HepG2 (cell line): ENCODE measurements around the gene RBM34. TPM values are rescaled to one million over a fixed set of nuclear protein-coding genes. Genes with fewer than 3 reads are reported as not detected.

Source experiments
- PRPF4 ChIP-seq: fragments of 200-400 bp; formaldehyde crosslinking; IDR thresholded peaks from 2 replicates; pipeline ENCODE4 v1.6.1; 2016; ENCODE audit warnings: low read length, low read depth; ENCODE audit not compliant: poor library complexity, severe bottlenecking
- RBM39 ChIP-seq: fragments of 200-400 bp; formaldehyde crosslinking; IDR thresholded peaks from one replicate; pipeline ENCODE4 v1.6.1; 2018; ENCODE audit warnings: antibody characterized with exemption, mild to moderate bottlenecking, low read depth, low read length; ENCODE audit not compliant: poor library complexity, severe bottlenecking
- SYNCRIP ChIP-seq: fragments of 200-400 bp; formaldehyde crosslinking; IDR thresholded peaks from 2 replicates; pipeline ENCODE4 v1.6.1; 2018; ENCODE audit warnings: mild to moderate bottlenecking, low read depth, low read length; ENCODE audit not compliant: insufficient read depth
- ZFYVE20 ChIP-seq: sonication (generic); formaldehyde crosslinking; IDR thresholded peaks from 2 replicates; pipeline ENCODE4 v1.8.0; 2023; ENCODE audit warnings: low read depth, mild to moderate bottlenecking, moderate library complexity, missing genetic modification reagents, borderline replicate concordance
- ZNF20 ChIP-seq: sonication (generic); formaldehyde crosslinking; IDR thresholded peaks from 2 replicates; pipeline ENCODE4 v1.4.0; 2020; ENCODE audit warnings: mild to moderate bottlenecking, moderate library complexity, missing genetic modification reagents
- ZNF431 ChIP-seq: sonication (generic); formaldehyde crosslinking; IDR thresholded peaks from 2 replicates; pipeline ENCODE4 v1.9.0; 2022; ENCODE audit warnings: missing genetic modification reagents, low read depth, mild to moderate bottlenecking, borderline replicate concordance
- ZNF670 ChIP-seq: sonication (generic); formaldehyde crosslinking; IDR thresholded peaks from 2 replicates; pipeline ENCODE4 v1.8.0; 2022; ENCODE audit warnings: mild to moderate bottlenecking, missing genetic modification reagents, borderline replicate concordance
- ZNF703 ChIP-seq: sonication (generic); formaldehyde crosslinking; IDR thresholded peaks from 2 replicates; pipeline ENCODE4 v1.5.1; 2020; ENCODE audit warnings: missing genetic modification reagents, mild to moderate bottlenecking, moderate library complexity, borderline replicate concordance
- ZNF775 ChIP-seq: sonication (generic); formaldehyde crosslinking; IDR thresholded peaks from 2 replicates; pipeline ENCODE4 v1.4.0; 2020; ENCODE audit warnings: missing genetic modification reagents, mild to moderate bottlenecking, moderate library complexity, borderline replicate concordance
- ZSCAN21 ChIP-seq: sonication (generic); formaldehyde crosslinking; IDR thresholded peaks from 2 replicates; pipeline ENCODE4 v1.8.0; 2022; ENCODE audit warnings: mild to moderate bottlenecking, missing genetic modification reagents, moderate library complexity, borderline replicate concordance
- polyA plus RNA-seq, 8 experiments: library from polyadenylated mRNA; depleted of rRNA in 3 of 8; stranded (reverse) in 7 of 8; unstranded in 1 of 8; fragments of >200 nt; fragmentation: Illumina TruSeq in 4 of 8; extraction: Trizol in 4 of 8; gene quantifications; 2 replicates each; pipeline versions ENCODE4 v1.2.1 to v1.2.3, GENCODE V29; 2011 to 2016; ENCODE audit warnings: low read depth in 4 of 8, missing spikeins in 1 of 8, mixed read lengths in 1 of 8; ENCODE audit not compliant: insufficient read depth in 1 of 8
- total RNA-seq, 5 experiments: library from RNA; depleted of rRNA; stranded (reverse); fragments of >200 nt; fragmentation: Illumina TruSeq; extraction: Trizol; gene quantifications; 2 replicates each; pipeline ENCODE4 v1.2.3, GENCODE V29; 2016; ENCODE audit warnings: low read depth in 1 of 5
- TF ChIP-seq, protein P1 (sequence below): sonication (generic); formaldehyde crosslinking; conservative IDR thresholded peaks from 2 replicates; pipeline ENCODE4 v1.5.0; 2020; ENCODE audit warnings: missing genetic modification reagents
- TF ChIP-seq, protein P2 (sequence below): sonication (generic); formaldehyde crosslinking; IDR thresholded peaks from 2 replicates; pipeline ENCODE4 v1.5.0; 2020; ENCODE audit warnings: mild to moderate bottlenecking, missing genetic modification reagents, borderline replicate concordance
- TF ChIP-seq, protein P3 (sequence below): sonication (generic); formaldehyde crosslinking; IDR thresholded peaks from one replicate; pipeline ENCODE4 v1.5.1; 2020; ENCODE audit warnings: mild to moderate bottlenecking, missing genetic modification reagents; ENCODE audit errors: not compliant biosample characterization
- TF ChIP-seq, protein P4 (sequence below): sonication (generic); formaldehyde crosslinking; IDR thresholded peaks from 2 replicates; pipeline ENCODE4 v1.4.0; 2020; ENCODE audit warnings: missing genetic modification reagents

Gene RBM34
- total and polyA plus RNA-seq, 2 of the 13 experiments (the other 11 are each of a cell fraction or from before 2014, with no cell fraction given) = 34.7 to 73.0 TPM

DNA sequence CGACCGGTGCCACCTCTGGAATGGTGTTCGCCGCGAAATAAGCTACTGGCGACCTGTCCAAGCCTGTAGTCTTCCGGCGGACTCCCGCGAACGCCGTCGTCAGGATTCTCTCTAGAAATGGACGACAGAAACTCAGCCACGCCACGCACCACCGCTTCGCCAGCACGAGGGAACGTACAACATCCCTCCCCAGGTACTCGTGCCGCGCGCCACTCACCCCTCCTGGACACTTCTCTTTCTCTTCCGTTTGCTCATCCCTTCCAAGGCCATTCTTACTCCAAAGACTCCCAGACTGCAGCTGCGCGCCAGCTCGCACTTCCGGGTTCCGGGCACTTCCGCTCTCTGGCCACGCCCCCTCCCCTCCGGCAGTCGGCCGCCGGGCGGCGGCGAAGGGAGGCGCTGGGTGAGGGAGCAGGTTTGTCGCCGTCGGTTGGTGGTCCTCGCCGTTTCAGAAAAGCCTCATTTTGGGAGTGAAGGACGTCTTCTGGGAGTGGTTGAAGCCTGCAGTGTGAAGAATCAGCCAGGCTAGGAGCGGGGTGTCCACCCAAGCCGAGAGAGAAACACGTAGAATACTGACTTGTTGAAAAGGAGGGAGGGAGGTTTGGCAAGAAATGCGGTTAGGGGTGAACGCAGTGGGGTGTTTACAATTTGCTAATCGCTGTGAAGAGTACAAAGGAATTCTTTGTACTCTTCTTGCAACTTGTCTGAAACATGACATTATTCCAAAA lies at the start of gene RBM34 (continued):
- TF ChIP-seq, protein P1, sequence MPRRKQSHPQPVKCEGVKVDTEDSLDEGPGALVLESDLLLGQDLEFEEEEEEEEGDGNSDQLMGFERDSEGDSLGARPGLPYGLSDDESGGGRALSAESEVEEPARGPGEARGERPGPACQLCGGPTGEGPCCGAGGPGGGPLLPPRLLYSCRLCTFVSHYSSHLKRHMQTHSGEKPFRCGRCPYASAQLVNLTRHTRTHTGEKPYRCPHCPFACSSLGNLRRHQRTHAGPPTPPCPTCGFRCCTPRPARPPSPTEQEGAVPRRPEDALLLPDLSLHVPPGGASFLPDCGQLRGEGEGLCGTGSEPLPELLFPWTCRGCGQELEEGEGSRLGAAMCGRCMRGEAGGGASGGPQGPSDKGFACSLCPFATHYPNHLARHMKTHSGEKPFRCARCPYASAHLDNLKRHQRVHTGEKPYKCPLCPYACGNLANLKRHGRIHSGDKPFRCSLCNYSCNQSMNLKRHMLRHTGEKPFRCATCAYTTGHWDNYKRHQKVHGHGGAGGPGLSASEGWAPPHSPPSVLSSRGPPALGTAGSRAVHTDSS = 0 out of 2 replicates have a peak, but pooled peaks have one; percentile 80
- TF ChIP-seq ZFYVE20 (CRISPR knock-in tag) (0 out of 2 replicates have a peak, but pooled peaks have one; percentile 51), PRPF4 (no peak), RBM39 (peak; percentile 89), ZNF670 (CRISPR knock-in tag) (no peak), ZNF703 (CRISPR knock-in tag) (no peak), ZSCAN21 (CRISPR knock-in tag) (peak; percentile 90), ZNF20 (CRISPR knock-in tag) (0 out of 2 replicates have a peak, but pooled peaks have one; percentile 27), ZNF431 (CRISPR knock-in tag) (peak; percentile 95), ZNF775 (CRISPR knock-in tag) (peak; percentile 64), SYNCRIP (no peak)
- TF ChIP-seq, protein P2, sequence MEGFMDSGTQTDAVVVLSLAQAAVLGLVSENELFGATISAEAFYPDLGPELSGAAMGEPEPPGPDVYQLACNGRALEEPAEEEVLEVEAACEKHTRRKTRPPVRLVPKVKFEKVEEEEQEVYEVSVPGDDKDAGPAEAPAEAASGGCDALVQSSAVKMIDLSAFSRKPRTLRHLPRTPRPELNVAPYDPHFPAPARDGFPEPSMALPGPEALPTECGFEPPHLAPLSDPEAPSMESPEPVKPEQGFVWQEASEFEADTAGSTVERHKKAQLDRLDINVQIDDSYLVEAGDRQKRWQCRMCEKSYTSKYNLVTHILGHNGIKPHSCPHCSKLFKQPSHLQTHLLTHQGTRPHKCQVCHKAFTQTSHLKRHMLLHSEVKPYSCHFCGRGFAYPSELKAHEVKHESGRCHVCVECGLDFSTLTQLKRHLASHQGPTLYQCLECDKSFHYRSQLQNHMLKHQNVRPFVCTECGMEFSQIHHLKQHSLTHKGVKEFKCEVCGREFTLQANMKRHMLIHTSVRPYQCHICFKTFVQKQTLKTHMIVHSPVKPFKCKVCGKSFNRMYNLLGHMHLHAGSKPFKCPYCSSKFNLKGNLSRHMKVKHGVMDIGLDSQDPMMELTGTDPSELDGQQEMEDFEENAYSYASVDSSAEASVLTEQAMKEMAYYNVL (CRISPR knock-in tag) = peak; percentile 94
- TF ChIP-seq, protein P3, sequence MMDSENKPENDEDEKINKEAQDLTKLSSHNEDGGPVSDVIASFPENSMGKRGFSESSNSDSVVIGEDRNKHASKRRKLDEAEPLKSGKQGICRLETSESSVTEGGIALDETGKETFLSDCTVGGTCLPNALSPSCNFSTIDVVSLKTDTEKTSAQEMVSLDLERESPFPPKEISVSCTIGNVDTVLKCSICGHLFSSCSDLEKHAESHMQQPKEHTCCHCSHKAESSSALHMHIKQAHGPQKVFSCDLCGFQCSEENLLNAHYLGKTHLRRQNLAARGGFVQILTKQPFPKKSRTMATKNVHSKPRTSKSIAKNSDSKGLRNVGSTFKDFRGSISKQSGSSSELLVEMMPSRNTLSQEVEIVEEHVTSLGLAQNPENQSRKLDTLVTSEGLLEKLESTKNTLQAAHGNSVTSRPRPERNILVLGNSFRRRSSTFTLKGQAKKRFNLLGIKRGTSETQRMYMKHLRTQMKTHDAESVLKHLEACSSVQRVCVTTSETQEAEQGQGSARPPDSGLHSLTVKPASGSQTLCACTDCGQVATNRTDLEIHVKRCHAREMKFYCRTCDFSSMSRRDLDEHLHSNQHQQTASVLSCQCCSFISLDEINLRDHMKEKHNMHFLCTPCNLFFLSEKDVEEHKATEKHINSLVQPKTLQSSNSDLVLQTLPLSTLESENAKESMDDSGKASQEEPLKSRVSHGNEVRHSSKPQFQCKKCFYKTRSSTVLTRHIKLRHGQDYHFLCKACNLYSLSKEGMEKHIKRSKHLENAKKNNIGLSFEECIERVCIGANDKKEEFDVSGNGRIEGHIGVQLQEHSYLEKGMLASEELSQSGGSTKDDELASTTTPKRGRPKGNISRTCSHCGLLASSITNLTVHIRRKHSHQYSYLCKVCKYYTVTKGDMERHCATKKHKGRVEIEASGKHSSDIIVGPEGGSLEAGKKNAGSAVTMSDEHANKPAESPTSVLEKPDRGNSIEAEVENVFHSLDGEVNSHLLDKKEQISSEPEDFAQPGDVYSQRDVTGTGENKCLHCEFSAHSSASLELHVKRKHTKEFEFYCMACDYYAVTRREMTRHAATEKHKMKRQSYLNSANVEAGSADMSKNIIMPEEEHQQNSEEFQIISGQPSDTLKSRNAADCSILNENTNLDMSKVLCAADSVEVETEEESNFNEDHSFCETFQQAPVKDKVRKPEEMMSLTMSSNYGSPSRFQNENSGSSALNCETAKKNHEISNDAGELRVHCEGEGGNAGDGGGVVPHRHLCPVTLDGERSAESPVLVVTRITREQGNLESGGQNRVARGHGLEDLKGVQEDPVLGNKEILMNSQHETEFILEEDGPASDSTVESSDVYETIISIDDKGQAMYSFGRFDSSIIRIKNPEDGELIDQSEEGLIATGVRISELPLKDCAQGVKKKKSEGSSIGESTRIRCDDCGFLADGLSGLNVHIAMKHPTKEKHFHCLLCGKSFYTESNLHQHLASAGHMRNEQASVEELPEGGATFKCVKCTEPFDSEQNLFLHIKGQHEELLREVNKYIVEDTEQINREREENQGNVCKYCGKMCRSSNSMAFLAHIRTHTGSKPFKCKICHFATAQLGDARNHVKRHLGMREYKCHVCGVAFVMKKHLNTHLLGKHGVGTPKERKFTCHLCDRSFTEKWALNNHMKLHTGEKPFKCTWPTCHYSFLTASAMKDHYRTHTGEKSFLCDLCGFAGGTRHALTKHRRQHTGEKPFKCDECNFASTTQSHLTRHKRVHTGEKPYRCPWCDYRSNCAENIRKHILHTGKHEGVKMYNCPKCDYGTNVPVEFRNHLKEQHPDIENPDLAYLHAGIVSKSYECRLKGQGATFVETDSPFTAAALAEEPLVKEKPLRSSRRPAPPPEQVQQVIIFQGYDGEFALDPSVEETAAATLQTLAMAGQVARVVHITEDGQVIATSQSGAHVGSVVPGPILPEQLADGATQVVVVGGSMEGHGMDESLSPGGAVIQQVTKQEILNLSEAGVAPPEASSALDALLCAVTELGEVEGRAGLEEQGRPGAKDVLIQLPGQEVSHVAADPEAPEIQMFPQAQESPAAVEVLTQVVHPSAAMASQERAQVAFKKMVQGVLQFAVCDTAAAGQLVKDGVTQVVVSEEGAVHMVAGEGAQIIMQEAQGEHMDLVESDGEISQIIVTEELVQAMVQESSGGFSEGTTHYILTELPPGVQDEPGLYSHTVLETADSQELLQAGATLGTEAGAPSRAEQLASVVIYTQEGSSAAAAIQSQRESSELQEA = peak; percentile 86
- TF ChIP-seq, protein P4, sequence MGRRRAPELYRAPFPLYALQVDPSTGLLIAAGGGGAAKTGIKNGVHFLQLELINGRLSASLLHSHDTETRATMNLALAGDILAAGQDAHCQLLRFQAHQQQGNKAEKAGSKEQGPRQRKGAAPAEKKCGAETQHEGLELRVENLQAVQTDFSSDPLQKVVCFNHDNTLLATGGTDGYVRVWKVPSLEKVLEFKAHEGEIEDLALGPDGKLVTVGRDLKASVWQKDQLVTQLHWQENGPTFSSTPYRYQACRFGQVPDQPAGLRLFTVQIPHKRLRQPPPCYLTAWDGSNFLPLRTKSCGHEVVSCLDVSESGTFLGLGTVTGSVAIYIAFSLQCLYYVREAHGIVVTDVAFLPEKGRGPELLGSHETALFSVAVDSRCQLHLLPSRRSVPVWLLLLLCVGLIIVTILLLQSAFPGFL (CRISPR knock-in tag) = no peak
